ENCODE measurements around the gene NGEF. TPM values are rescaled to one million over a fixed set of nuclear protein-coding genes. Genes with fewer than 3 reads are reported as not detected.

Gene NGEF
- total RNA-seq, 1 donor from 2014 or later = 4.3 TPM

- no peaks in the 10 kb centered on the region for H3K79me2 ChIP-seq (ENCODE audit: low read depth)
- no peak overlapping the region for H3K4me3 Mint-ChIP-seq
- no peaks in the 10 kb centered on the region for H3K9me3 ChIP-seq (ENCODE audit: low read depth)
- no peaks in the 10 kb centered on the region for H4K20me1 ChIP-seq (ENCODE audit: low read depth)
- H3K36me3 ChIP-seq = no peaks in the 10 kb centered on the region
- no peak overlapping the region for H3K9ac ChIP-seq
- H3K4me1 ChIP-seq = peaks cover 9% of the 10 kb centered on the region
- peak overlapping the region; percentile 99 for H2AFZ ChIP-seq (replicated peaks)
- no peak for TF ChIP-seq EZH2phosphoT487 (IDR thresholded peaks at IDR 0.05)
- TF ChIP-seq, protein P1, sequence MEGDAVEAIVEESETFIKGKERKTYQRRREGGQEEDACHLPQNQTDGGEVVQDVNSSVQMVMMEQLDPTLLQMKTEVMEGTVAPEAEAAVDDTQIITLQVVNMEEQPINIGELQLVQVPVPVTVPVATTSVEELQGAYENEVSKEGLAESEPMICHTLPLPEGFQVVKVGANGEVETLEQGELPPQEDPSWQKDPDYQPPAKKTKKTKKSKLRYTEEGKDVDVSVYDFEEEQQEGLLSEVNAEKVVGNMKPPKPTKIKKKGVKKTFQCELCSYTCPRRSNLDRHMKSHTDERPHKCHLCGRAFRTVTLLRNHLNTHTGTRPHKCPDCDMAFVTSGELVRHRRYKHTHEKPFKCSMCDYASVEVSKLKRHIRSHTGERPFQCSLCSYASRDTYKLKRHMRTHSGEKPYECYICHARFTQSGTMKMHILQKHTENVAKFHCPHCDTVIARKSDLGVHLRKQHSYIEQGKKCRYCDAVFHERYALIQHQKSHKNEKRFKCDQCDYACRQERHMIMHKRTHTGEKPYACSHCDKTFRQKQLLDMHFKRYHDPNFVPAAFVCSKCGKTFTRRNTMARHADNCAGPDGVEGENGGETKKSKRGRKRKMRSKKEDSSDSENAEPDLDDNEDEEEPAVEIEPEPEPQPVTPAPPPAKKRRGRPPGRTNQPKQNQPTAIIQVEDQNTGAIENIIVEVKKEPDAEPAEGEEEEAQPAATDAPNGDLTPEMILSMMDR (IDR thresholded peaks at IDR 0.05) = no peak
- TF ChIP-seq EZH2 (IDR thresholded peaks at IDR 0.05) = no peak
- H3K27me3 ChIP-seq = peaks cover 53% of the 10 kb centered on the region
- DNase-seq (ENCODE audit: low spot score) = peak; percentile 30
- no peaks in the 10 kb centered on the region for H3K36me3 Mint-ChIP-seq
- H3K4me3 ChIP-seq = no peak overlapping the region
- peaks cover 19% of the 10 kb centered on the region for H3K4me1 Mint-ChIP-seq
- no peak overlapping the region for H3K27ac ChIP-seq
- peak overlapping the region; percentile 57 for H3K4me2 ChIP-seq
- no peaks in the 10 kb centered on the region for H3F3A ChIP-seq (ENCODE audit: low read depth)
- no peak overlapping the region for H3K27ac Mint-ChIP-seq
- peaks cover 11% of the 10 kb centered on the region for H3K27me3 Mint-ChIP-seq (ENCODE audit: insufficient read depth, low read depth)
- H3K9me3 Mint-ChIP-seq = no peaks in the 10 kb centered on the region
Observed at GRCh38 chr2:233051241-233052149, 38.4 kb upstream of the NGEF start.

DNA sequence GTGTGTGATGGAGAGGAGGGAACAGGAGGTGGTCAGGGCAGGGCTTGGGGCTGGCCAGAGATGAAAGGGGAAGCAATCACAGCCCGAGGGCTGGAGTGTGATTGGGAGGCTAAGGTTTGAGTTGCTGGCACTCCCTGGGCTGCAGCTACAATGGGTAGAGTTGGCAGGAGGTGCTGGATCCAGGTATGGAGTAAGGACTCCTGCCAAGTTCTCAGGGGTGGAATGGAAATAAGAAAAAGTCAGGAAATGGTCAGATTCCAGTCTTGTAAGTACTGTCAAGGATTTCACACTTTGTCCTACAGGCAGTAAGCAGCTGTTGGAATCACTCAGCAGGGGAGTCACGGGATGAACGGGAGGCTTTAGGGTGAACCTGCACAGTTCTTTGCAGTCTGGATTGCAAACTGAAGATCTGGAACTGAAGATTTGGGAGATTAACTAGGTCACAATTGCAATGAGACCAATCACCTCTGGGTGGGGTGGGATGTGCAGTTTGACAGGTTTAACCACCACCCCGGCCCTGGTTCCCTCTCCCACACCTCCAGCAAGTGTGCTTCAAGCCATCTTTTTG lies 36.2 kb upstream of the NGEF start:
- Mint-ChIP-seq H3K27me3 (ENCODE audit: insufficient read depth, low read depth) (peaks cover 13% of the 10 kb centered on the region), H3K27ac (no peak overlapping the region), H3K4me1 (peaks cover 19% of the 10 kb centered on the region), H3K4me3 (no peak overlapping the region), H3K9me3 (no peaks in the 10 kb centered on the region), H3K36me3 (no peaks in the 10 kb centered on the region)
- Histone ChIP-seq H3K4me1 (peaks cover 9% of the 10 kb centered on the region), H4K20me1 (ENCODE audit: low read depth) (no peaks in the 10 kb centered on the region), H3F3A (ENCODE audit: low read depth) (no peaks in the 10 kb centered on the region), H2AFZ (replicated peaks) (no peak overlapping the region), H3K36me3 (no peaks in the 10 kb centered on the region), H3K9me3 (ENCODE audit: low read depth) (no peaks in the 10 kb centered on the region), H3K4me2 (no peak overlapping the region), H3K4me3 (no peak overlapping the region), H3K27ac (no peak overlapping the region), H3K79me2 (ENCODE audit: low read depth) (no peaks in the 10 kb centered on the region), H3K27me3 (peaks cover 41% of the 10 kb centered on the region), H3K9ac (no peak overlapping the region)
- DNase-seq (ENCODE audit: low spot score) = no peak
- TF ChIP-seq EZH2phosphoT487 (IDR thresholded peaks at IDR 0.05) (no peak), EZH2 (IDR thresholded peaks at IDR 0.05) (no peak)
- TF ChIP-seq, protein P1 (IDR thresholded peaks at IDR 0.05) = no peak

- TF ChIP-seq, protein P1 (IDR thresholded peaks at IDR 0.05) = no peak
- TF ChIP-seq EZH2 (IDR thresholded peaks at IDR 0.05) (no peak), EZH2phosphoT487 (IDR thresholded peaks at IDR 0.05) (no peak)
- no peaks in the 10 kb centered on the region for H3K9me3 Mint-ChIP-seq
- Histone ChIP-seq H3K4me1 (peaks cover 9% of the 10 kb centered on the region), H3K4me2 (no peak overlapping the region), H3K9me3 (ENCODE audit: low read depth) (no peaks in the 10 kb centered on the region), H2AFZ (replicated peaks) (no peak overlapping the region), H3K4me3 (no peak overlapping the region), H3K27ac (no peak overlapping the region), H3K36me3 (no peaks in the 10 kb centered on the region), H4K20me1 (ENCODE audit: low read depth) (no peaks in the 10 kb centered on the region), H3K79me2 (ENCODE audit: low read depth) (no peaks in the 10 kb centered on the region), H3F3A (ENCODE audit: low read depth) (no peaks in the 10 kb centered on the region), H3K9ac (no peak overlapping the region), H3K27me3 (peaks cover 35% of the 10 kb centered on the region)
- no peak overlapping the region for H3K27ac Mint-ChIP-seq
- no peak overlapping the region for H3K4me3 Mint-ChIP-seq
- no peak for DNase-seq (ENCODE audit: low spot score)
- H3K4me1 Mint-ChIP-seq = peaks cover 19% of the 10 kb centered on the region
- no peaks in the 10 kb centered on the region for H3K36me3 Mint-ChIP-seq
- H3K27me3 Mint-ChIP-seq (ENCODE audit: insufficient read depth, low read depth) = peaks cover 11% of the 10 kb centered on the region
Observed at GRCh38 chr2:233048569-233049193, 35.6 kb upstream of the NGEF start.

All from neural progenitor cell (in vitro differentiated cells).